HG02642 (cell line): ENCODE data around the gene PRCD.

Experiments used
- ATAC-seq: cut with Tn5 transposase; IDR thresholded peaks from one replicate; pipeline ENCODE4 v1.9.1; 2021; ENCODE audit warnings: mild to moderate bottlenecking; ENCODE audit not compliant: unreplicated experiment, poor library complexity

PRCD gene

GRCh38 chr17:76537578-76538280 is 2.1 kb upstream of the PRCD start, which contains the start of gene CYGB:
Gene CYGB, minus strand, starts transcription at chr17:76537709. Its CDS starts 167 bp downstream, at chr17:76537542.
- no peak for ATAC-seq

- ATAC-seq = no peak
Measured at GRCh38 chr17:76538281-76538931, 1.4 kb upstream of the PRCD start.

GRCh38 chr17:76538941-76539570 is 788 bp upstream of the PRCD start:
- ATAC-seq = no peak

GRCh38 chr17:76540381-76541300 is 797 bp downstream of the PRCD start:
- no peak for ATAC-seq

- no peak for ATAC-seq
Measured at GRCh38 chr17:76541739-76542454, 2.1 kb downstream of the PRCD start.

- no peak for ATAC-seq
Measured at GRCh38 chr17:76542566-76542971, 2.7 kb downstream of the PRCD start.

- no peak for ATAC-seq
Measured at GRCh38 chr17:76542984-76543383, 3.1 kb downstream of the PRCD start.

GRCh38 chr17:76543482-76543825 is 3.6 kb downstream of the PRCD start:
- no peak for ATAC-seq

- no peak for ATAC-seq
Measured at GRCh38 chr17:76543826-76544545, 4.1 kb downstream of the PRCD start.

- ATAC-seq = no peak
Measured at GRCh38 chr17:76544546-76545365, 4.9 kb downstream of the PRCD start.

GRCh38 chr17:76545918-76546555 is 6.2 kb downstream of the PRCD start:
- ATAC-seq = no peak

GRCh38 chr17:76546556-76547182 is 6.8 kb downstream of the PRCD start:
- no peak for ATAC-seq

GRCh38 chr17:76547183-76547641 is 7.4 kb downstream of the PRCD start:
- no peak for ATAC-seq

GRCh38 chr17:76547642-76548202 is 7.9 kb downstream of the PRCD start:
- ATAC-seq = no peak

GRCh38 chr17:76548378-76549214 is 8.8 kb downstream of the PRCD start:
- ATAC-seq = no peak

GRCh38 chr17:76549215-76549518 is 9.3 kb downstream of the PRCD start:
- no peak for ATAC-seq
